Smooth muscle cell (in vitro differentiated cells): ENCODE measurements around the gene MBNL2. TPM values are rescaled to one million over a fixed set of nuclear protein-coding genes. Genes with fewer than 3 reads are reported as not detected.
A peak's percentile ranks its signal among the peaks of the same experiment; 100 is the strongest.

Experiments used
- DNase-seq: peaks from one replicate; lab custom pipeline; 2025; ENCODE audit not compliant: unreplicated experiment; lab: John Stamatoyannopoulos, UW
- H2AFZ ChIP-seq: fragments of 200-600 bp; sonication (generic); 2 replicates; pipeline ENCODE4 v1.6.0; 2016; ENCODE audit warnings: antibody characterized with exemption, low read depth, mild to moderate bottlenecking
- H3F3A ChIP-seq: fragments of 200-600 bp; sonication (generic); 2 replicates; pipeline ENCODE4 v1.6.0; 2017; ENCODE audit warnings: antibody characterized with exemption, low read depth
- H3K27ac ChIP-seq: fragments of 200-600 bp; sonication (generic); 2 replicates; pipeline ENCODE4 v1.5.1; 2016; ENCODE audit warnings: low read depth, mild to moderate bottlenecking
- H3K27me3 ChIP-seq: fragments of 200-600 bp; sonication (generic); 2 replicates; pipeline ENCODE4 v1.6.1; 2016; ENCODE audit warnings: low read depth, mild to moderate bottlenecking
- H3K36me3 ChIP-seq: fragments of 200-600 bp; sonication (generic); 2 replicates; pipeline ENCODE4 v1.5.1; 2016; ENCODE audit warnings: low read depth
- H3K4me1 ChIP-seq: fragments of 200-600 bp; sonication (generic); 2 replicates; pipeline ENCODE4 v1.5.1; 2016; ENCODE audit warnings: low read depth
- H3K4me2 ChIP-seq: fragments of 200-600 bp; sonication (generic); 2 replicates; pipeline ENCODE4 v1.6.0; 2016; ENCODE audit warnings: mild to moderate bottlenecking
- H3K4me3 ChIP-seq: fragments of 200-600 bp; sonication (generic); 2 replicates; pipeline ENCODE4 v1.5.1; 2016; ENCODE audit warnings: mild to moderate bottlenecking
- H3K79me2 ChIP-seq: fragments of 200-600 bp; sonication (generic); 2 replicates; pipeline ENCODE4 v1.6.0; 2016; ENCODE audit warnings: low read depth, mild to moderate bottlenecking
- H3K9ac ChIP-seq: fragments of 200-600 bp; sonication (generic); 2 replicates; pipeline ENCODE4 v1.6.0; 2016; ENCODE audit warnings: low read depth
- H3K9me3 ChIP-seq: fragments of 200-600 bp; sonication (generic); replicated peaks from 2 replicates; pipeline ENCODE4 v1.5.1; 2016; ENCODE audit warnings: low read depth
- H4K20me1 ChIP-seq: fragments of 200-600 bp; sonication (generic); 2 replicates; pipeline ENCODE4 v1.6.0; 2016; ENCODE audit warnings: low read depth
- WGBS: methylation state at CpG from one replicate; pipeline ENCODE4 v1.1.7; 2016; ENCODE audit warnings: low lambda C conversion rate; 5-methylcytosine and 5-hydroxymethylcytosine counted together
- polyA plus RNA-seq: library from polyadenylated mRNA; unstranded; fragments of >200 nt; fragmentation: Nextera tagmentation; extraction: Ambion mirVana; gene quantifications from 2 replicates; pipeline ENCODE4 v1.2.1, GENCODE V29; 2016
- total RNA-seq: library from RNA; depleted of rRNA; stranded (reverse); fragments of >200 nt; gene quantifications from 2 replicates; pipeline ENCODE4 v1.2.3, GENCODE V29; 2014
- TF ChIP-seq, protein P1 (sequence below): fragments of 200-600 bp; sonication (generic); IDR thresholded peaks from 2 replicates; pipeline ENCODE4 v1.5.1; 2017; ENCODE audit warnings: borderline replicate concordance, mild to moderate bottlenecking, antibody characterized with exemption; ENCODE audit not compliant: insufficient read depth, poor library complexity, severe bottlenecking

Gene MBNL2
- total and polyA plus RNA-seq, 2 experiments from 2014 or later = 33.7 to 120 TPM

- no peak overlapping the region for H3K27ac ChIP-seq
- H3K27me3 ChIP-seq = no peaks in the 10 kb centered on the region
- H3K9me3 ChIP-seq = no peaks in the 10 kb centered on the region
- H3K79me2 ChIP-seq = peaks cover 66% of the 10 kb centered on the region
- H4K20me1 ChIP-seq = peaks cover 33% of the 10 kb centered on the region
- H3K4me3 ChIP-seq = no peak overlapping the region
- H3K4me2 ChIP-seq = no peak overlapping the region
- H2AFZ ChIP-seq = no peak overlapping the region
- H3K4me1 ChIP-seq = peaks cover 25% of the 10 kb centered on the region
- TF ChIP-seq, protein P1, sequence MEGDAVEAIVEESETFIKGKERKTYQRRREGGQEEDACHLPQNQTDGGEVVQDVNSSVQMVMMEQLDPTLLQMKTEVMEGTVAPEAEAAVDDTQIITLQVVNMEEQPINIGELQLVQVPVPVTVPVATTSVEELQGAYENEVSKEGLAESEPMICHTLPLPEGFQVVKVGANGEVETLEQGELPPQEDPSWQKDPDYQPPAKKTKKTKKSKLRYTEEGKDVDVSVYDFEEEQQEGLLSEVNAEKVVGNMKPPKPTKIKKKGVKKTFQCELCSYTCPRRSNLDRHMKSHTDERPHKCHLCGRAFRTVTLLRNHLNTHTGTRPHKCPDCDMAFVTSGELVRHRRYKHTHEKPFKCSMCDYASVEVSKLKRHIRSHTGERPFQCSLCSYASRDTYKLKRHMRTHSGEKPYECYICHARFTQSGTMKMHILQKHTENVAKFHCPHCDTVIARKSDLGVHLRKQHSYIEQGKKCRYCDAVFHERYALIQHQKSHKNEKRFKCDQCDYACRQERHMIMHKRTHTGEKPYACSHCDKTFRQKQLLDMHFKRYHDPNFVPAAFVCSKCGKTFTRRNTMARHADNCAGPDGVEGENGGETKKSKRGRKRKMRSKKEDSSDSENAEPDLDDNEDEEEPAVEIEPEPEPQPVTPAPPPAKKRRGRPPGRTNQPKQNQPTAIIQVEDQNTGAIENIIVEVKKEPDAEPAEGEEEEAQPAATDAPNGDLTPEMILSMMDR = no peak
- no peak overlapping the region for H3K9ac ChIP-seq
- H3K36me3 ChIP-seq = no peaks in the 10 kb centered on the region
- H3F3A ChIP-seq = peaks cover 24% of the 10 kb centered on the region
- DNase-seq = no peak
- 100% methylated on average over 1 of the region's 1 CpG for WGBS
Observed at GRCh38 chr13:97252735-97253134, 30.6 kb downstream of the MBNL2 start.

- Histone ChIP-seq H2AFZ (no peak overlapping the region), H3K9me3 (no peaks in the 10 kb centered on the region), H3K4me1 (peaks cover 30% of the 10 kb centered on the region), H3K36me3 (no peaks in the 10 kb centered on the region), H3F3A (peaks cover 27% of the 10 kb centered on the region), H3K9ac (no peak overlapping the region), H4K20me1 (peaks cover 23% of the 10 kb centered on the region), H3K4me2 (no peak overlapping the region), H3K27me3 (no peaks in the 10 kb centered on the region), H3K27ac (peak overlapping the region; percentile 98), H3K79me2 (peaks cover 56% of the 10 kb centered on the region), H3K4me3 (no peak overlapping the region)
- DNase-seq = no peak
- WGBS = 96% methylated on average over 8 of the region's 8 CpGs
- TF ChIP-seq, protein P1 = no peak
Observed at GRCh38 chr13:97253581-97254293, 31.6 kb downstream of the MBNL2 start.

DNA sequence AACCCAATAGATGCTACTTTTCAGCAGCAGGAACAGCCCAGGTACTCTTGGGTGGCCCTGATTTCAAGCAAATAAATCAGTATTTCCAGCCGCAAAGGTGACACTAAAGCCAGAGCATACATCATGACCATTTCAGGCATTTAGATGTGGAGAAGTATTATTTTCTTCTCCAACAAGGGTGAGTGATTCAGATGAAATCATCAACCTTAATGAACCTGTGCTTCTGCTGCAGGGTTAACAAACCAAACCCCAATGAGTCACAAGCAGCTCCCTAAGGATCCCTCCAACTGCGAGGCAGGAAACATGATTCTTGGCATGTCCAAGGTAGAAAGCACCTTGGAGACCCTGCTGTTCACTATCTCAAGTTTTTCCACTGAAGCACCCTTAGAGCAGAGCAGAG, 32.7 kb downstream of the MBNL2 start:
- DNase-seq = no peak
- Histone ChIP-seq H3K4me1 (peaks cover 40% of the 10 kb centered on the region), H3K79me2 (peaks cover 46% of the 10 kb centered on the region), H3K36me3 (no peaks in the 10 kb centered on the region), H3K9me3 (no peaks in the 10 kb centered on the region), H3K4me2 (peak overlapping the region; percentile 72), H3K4me3 (no peak overlapping the region), H2AFZ (no peak overlapping the region), H4K20me1 (peaks cover 12% of the 10 kb centered on the region), H3K27ac (peak overlapping the region; percentile 98), H3K9ac (peak overlapping the region; percentile 83), H3F3A (peaks cover 37% of the 10 kb centered on the region), H3K27me3 (no peaks in the 10 kb centered on the region)
- TF ChIP-seq, protein P1 = no peak
- 71% methylated on average over 2 of the region's 2 CpGs for WGBS
